ENCODE data around the gene SASH1.

The SASH1 gene

GRCh38 chr6:148593130-148593812 is 250.6 kb downstream of the SASH1 start:
- Histone ChIP-seq H3K9me3 (ENCODE audit: control insufficient read depth, low read length) (no peaks in the 10 kb centered on the region), H3K4me1 (ENCODE audit: control insufficient read depth, insufficient read depth, low read length) (no peaks in the 10 kb centered on the region), H3K27me3 (ENCODE audit: control insufficient read depth, insufficient read depth, low read length, poor library complexity, severe bottlenecking) (no peaks in the 10 kb centered on the region), H3K4me3 (ENCODE audit: insufficient read depth, low read depth, low read length) (no peak overlapping the region), H3K36me3 (ENCODE audit: control insufficient read depth, insufficient read depth, low read length) (no peaks in the 10 kb centered on the region), H3K27ac (ENCODE audit: insufficient read depth, low read depth, low read length, poor library complexity, severe bottlenecking) (no peak overlapping the region)
- 90 to 91% methylated on average over 16 of the region's 16 CpGs for WGBS, 2 experiments

GRCh38 chr6:148593813-148594170 is 251.2 kb downstream of the SASH1 start:
- H3K27me3 ChIP-seq (ENCODE audit: control insufficient read depth, insufficient read depth, low read length, poor library complexity, severe bottlenecking), result no peaks in the 10 kb centered on the region
- H3K4me3 ChIP-seq (ENCODE audit: insufficient read depth, low read depth, low read length), result no peak overlapping the region
- H3K9me3 ChIP-seq (ENCODE audit: control insufficient read depth, low read length), result no peaks in the 10 kb centered on the region
- peaks cover 2% of the 10 kb centered on the region for H3K4me1 ChIP-seq (ENCODE audit: control insufficient read depth, insufficient read depth, low read length)
- WGBS, 2 experiments, result 92 to 95% methylated on average over 6 of the region's 6 CpGs
- no peaks in the 10 kb centered on the region for H3K36me3 ChIP-seq (ENCODE audit: control insufficient read depth, insufficient read depth, low read length)
- no peak overlapping the region for H3K27ac ChIP-seq (ENCODE audit: insufficient read depth, low read depth, low read length, poor library complexity, severe bottlenecking)

- 98 to 100% methylated on average over 2 to 6 of the region's 6 CpGs for WGBS, 2 experiments
- Histone ChIP-seq H3K4me3 (ENCODE audit: insufficient read depth, low read depth, low read length) (no peak overlapping the region), H3K27me3 (ENCODE audit: control insufficient read depth, insufficient read depth, low read length, poor library complexity, severe bottlenecking) (no peaks in the 10 kb centered on the region), H3K4me1 (ENCODE audit: control insufficient read depth, insufficient read depth, low read length) (peaks cover 8% of the 10 kb centered on the region), H3K27ac (ENCODE audit: insufficient read depth, low read depth, low read length, poor library complexity, severe bottlenecking) (no peak overlapping the region), H3K9me3 (ENCODE audit: control insufficient read depth, low read length) (no peaks in the 10 kb centered on the region), H3K36me3 (ENCODE audit: control insufficient read depth, insufficient read depth, low read length) (no peaks in the 10 kb centered on the region)
Observed at GRCh38 chr6:148595550-148595949, 252.9 kb downstream of the SASH1 start.

GRCh38 chr6:148596891-148597455 is 254.3 kb downstream of the SASH1 start:
- 95 to 96% methylated on average over 3 of the region's 3 CpGs for WGBS, 2 experiments
- no peaks in the 10 kb centered on the region for H3K27me3 ChIP-seq (ENCODE audit: control insufficient read depth, insufficient read depth, low read length, poor library complexity, severe bottlenecking)
- no peak overlapping the region for H3K27ac ChIP-seq (ENCODE audit: insufficient read depth, low read depth, low read length, poor library complexity, severe bottlenecking)
- H3K36me3 ChIP-seq (ENCODE audit: control insufficient read depth, insufficient read depth, low read length), result no peaks in the 10 kb centered on the region
- peaks cover 8% of the 10 kb centered on the region for H3K4me1 ChIP-seq (ENCODE audit: control insufficient read depth, insufficient read depth, low read length)
- no peaks in the 10 kb centered on the region for H3K9me3 ChIP-seq (ENCODE audit: control insufficient read depth, low read length)
- no peak overlapping the region for H3K4me3 ChIP-seq (ENCODE audit: insufficient read depth, low read depth, low read length)

GRCh38 chr6:148598724-148599123 is 256.1 kb downstream of the SASH1 start:
- Histone ChIP-seq H3K4me1 (ENCODE audit: control insufficient read depth, insufficient read depth, low read length) (peaks cover 8% of the 10 kb centered on the region), H3K27me3 (ENCODE audit: control insufficient read depth, insufficient read depth, low read length, poor library complexity, severe bottlenecking) (no peaks in the 10 kb centered on the region), H3K27ac (ENCODE audit: insufficient read depth, low read depth, low read length, poor library complexity, severe bottlenecking) (no peak overlapping the region), H3K36me3 (ENCODE audit: control insufficient read depth, insufficient read depth, low read length) (no peaks in the 10 kb centered on the region), H3K4me3 (ENCODE audit: insufficient read depth, low read depth, low read length) (no peak overlapping the region), H3K9me3 (ENCODE audit: control insufficient read depth, low read length) (no peaks in the 10 kb centered on the region)
- WGBS, 2 experiments, result 31 to 34% methylated on average over 3 of the region's 3 CpGs

GRCh38 chr6:148599967-148600426 is 257.4 kb downstream of the SASH1 start:
- Histone ChIP-seq H3K9me3 (ENCODE audit: control insufficient read depth, low read length) (no peaks in the 10 kb centered on the region), H3K4me3 (ENCODE audit: insufficient read depth, low read depth, low read length) (no peak overlapping the region)
- 12 to 13% methylated on average over 7 of the region's 7 CpGs for WGBS, 2 experiments

More at GRCh38 chr6:148599967-148600426, 257.4 kb downstream of the SASH1 start:
- H3K27ac ChIP-seq (ENCODE audit: insufficient read depth, low read depth, low read length, poor library complexity, severe bottlenecking), result no peak overlapping the region
- H3K4me1 ChIP-seq (ENCODE audit: control insufficient read depth, insufficient read depth, low read length), result peaks cover 8% of the 10 kb centered on the region
- H3K27me3 ChIP-seq (ENCODE audit: control insufficient read depth, insufficient read depth, low read length, poor library complexity, severe bottlenecking), result no peaks in the 10 kb centered on the region
- H3K36me3 ChIP-seq (ENCODE audit: control insufficient read depth, insufficient read depth, low read length), result no peaks in the 10 kb centered on the region

All from ectodermal cell (in vitro differentiated cells).